Measurements from ENCODE around the gene SNAPIN.

SNAPIN gene

GRCh38 chr1:153678519-153679336 is 20.2 kb downstream of the SNAPIN start, which contains the start of gene NPR1:
NPR1 (plus strand) TSS chr1:153678688; CDS start chr1:153679109, 421 bp downstream.
- no peak for DNase-seq (ENCODE audit: low read depth in 2 of 2)

- DNase-seq (ENCODE audit: low read depth in 2 of 2), result no peak
Observed at GRCh38 chr1:153679337-153680119, 21.0 kb downstream of the SNAPIN start.

- DNase-seq (ENCODE audit: low read depth in 2 of 2), result no peak
Observed at GRCh38 chr1:153680120-153680403, 21.6 kb downstream of the SNAPIN start.

- DNase-seq (ENCODE audit: low read depth in 2 of 2), result no peak
Observed at GRCh38 chr1:153682730-153683129, 24.2 kb downstream of the SNAPIN start.

- no peak for DNase-seq (ENCODE audit: low read depth in 2 of 2)
Observed at GRCh38 chr1:153683854-153684253, 25.4 kb downstream of the SNAPIN start.

- no peak for DNase-seq (ENCODE audit: low read depth in 2 of 2)
Observed at GRCh38 chr1:153684892-153685291, 26.4 kb downstream of the SNAPIN start.

GRCh38 chr1:153685544-153686340 is 27.2 kb downstream of the SNAPIN start:
- no peak for DNase-seq (ENCODE audit: low read depth in 2 of 2)

- no peak for DNase-seq (ENCODE audit: low read depth in 2 of 2)
Observed at GRCh38 chr1:153687346-153688125, 29.0 kb downstream of the SNAPIN start.

GRCh38 chr1:153688276-153688675 is 29.8 kb downstream of the SNAPIN start:
- no peak for DNase-seq (ENCODE audit: low read depth in 2 of 2)

GRCh38 chr1:153688736-153689328 is 30.3 kb downstream of the SNAPIN start:
- no peak for DNase-seq (ENCODE audit: low read depth in 2 of 2)

GRCh38 chr1:153693466-153693865 is 35.0 kb downstream of the SNAPIN start:
- no peak for DNase-seq (ENCODE audit: low read depth in 2 of 2)

- no peak for DNase-seq (ENCODE audit: low read depth in 2 of 2)
Observed at GRCh38 chr1:153696741-153697140, 38.2 kb downstream of the SNAPIN start.

GRCh38 chr1:153697191-153698019 is 38.9 kb downstream of the SNAPIN start:
- no peak for DNase-seq (ENCODE audit: low read depth in 2 of 2)

- no peak for DNase-seq (ENCODE audit: low read depth in 2 of 2)
Observed at GRCh38 chr1:153698020-153698922, 39.8 kb downstream of the SNAPIN start.

- no peak for DNase-seq (ENCODE audit: low read depth in 2 of 2)
Observed at GRCh38 chr1:153698923-153699714, 40.6 kb downstream of the SNAPIN start.

GRCh38 chr1:153699768-153700167 is 41.3 kb downstream of the SNAPIN start:
- DNase-seq (ENCODE audit: low read depth in 2 of 2), result no peak

GRCh38 chr1:153705484-153705883 is 47.0 kb downstream of the SNAPIN start:
- DNase-seq (ENCODE audit: low read depth in 2 of 2), result no peak

GRCh38 chr1:153711026-153711425 is 52.5 kb downstream of the SNAPIN start:
- no peak for DNase-seq (ENCODE audit: low read depth in 2 of 2)
